ENCODE data around the gene IGSF11. TPM values are rescaled to one million over a fixed set of nuclear protein-coding genes. Genes with fewer than 3 reads are reported as not detected.

Gene IGSF11
- total and polyA plus RNA-seq, 10 donors, result 0.05 to 1.1 (median 0.31) TPM; not detected in 4

GRCh38 chr3:119042162-119042561 lies 7.5 kb upstream of the IGSF11 start:
- H3K27ac ChIP-seq, result no peak overlapping the region
- no peak overlapping the region for H3K4me3 ChIP-seq
- no peaks in the 10 kb centered on the region for H3K4me1 ChIP-seq
- no peak for DNase-seq
- intact Hi-C loops (cut with DNase I; ENCODE audit: low total_unique reads), result no loop called here
- no peaks in the 10 kb centered on the region for H3K36me3 ChIP-seq
- peaks cover 0 to 22% (median 7%) of the 10 kb centered on the region in 8 donors for H3K9me3 ChIP-seq
- WGBS, 5 donors, result 81 to 95% (median 88%) methylated on average over 2 of the region's 2 CpGs
- H3K27me3 ChIP-seq (replicated peaks in 1 of 7), result peaks cover 0 to 21% (median 2%) of the 10 kb centered on the region in 7 donors
- TF ChIP-seq POLR2A (IDR thresholded peaks at IDR 0.05) (no peak), CTCF (IDR thresholded peaks at IDR 0.05 in 8 of 11, conservative IDR thresholded peaks at IDR 0.05 in 3 of 11) (no peak), POLR2AphosphoS5 (IDR thresholded peaks at IDR 0.05) (no peak)

GRCh38 chr3:119035014-119035346 lies 334 bp upstream of the IGSF11 start:
- peaks cover 0 to 75% (median 43%) of the 10 kb centered on the region in 7 donors for H3K27me3 ChIP-seq (replicated peaks in 1 of 7)
- peaks cover 5 to 16% (median 12%) of the 10 kb centered on the region in 6 donors for H3K4me1 ChIP-seq
- WGBS, 5 donors, result 1 to 2% (median 1%) methylated on average over 10 to 18 of the region's 18 CpGs
- peak overlapping the region; percentile 41 to 78 (median 58) for H3K4me3 ChIP-seq
- peaks cover 0 to 3% (median 0%) of the 10 kb centered on the region in 8 donors for H3K9me3 ChIP-seq
- intact Hi-C loops (cut with DNase I; ENCODE audit: low total_unique reads), result no loop called here
- no peak for TF ChIP-seq POLR2A (IDR thresholded peaks at IDR 0.05)
- no peak for TF ChIP-seq CTCF (IDR thresholded peaks at IDR 0.05 in 8 of 11, conservative IDR thresholded peaks at IDR 0.05 in 3 of 11)
- no peak for TF ChIP-seq POLR2AphosphoS5 (IDR thresholded peaks at IDR 0.05)
- no peaks in the 10 kb centered on the region for H3K36me3 ChIP-seq
- no peak for DNase-seq
- no peak overlapping the region for H3K27ac ChIP-seq

- no peaks in the 10 kb centered on the region for H3K36me3 ChIP-seq
- H3K27ac ChIP-seq, result no peak overlapping the region
- H3K4me3 ChIP-seq, result peak overlapping the region in 6 of 8 donors; percentile 50 to 78 (median 60)
- 52 to 59% (median 57%) methylated on average over 14 of the region's 14 CpGs for WGBS, 5 donors
- H3K4me1 ChIP-seq, result peaks cover 5 to 16% (median 12%) of the 10 kb centered on the region in 6 donors
- DNase-seq, result no peak
- H3K27me3 ChIP-seq (replicated peaks in 1 of 7), result peaks cover 0 to 66% (median 43%) of the 10 kb centered on the region in 7 donors
- intact Hi-C loops (cut with DNase I; ENCODE audit: low total_unique reads), result no loop called here
- H3K9me3 ChIP-seq, result no peaks in the 10 kb centered on the region
- no peak for TF ChIP-seq CTCF (IDR thresholded peaks at IDR 0.05 in 8 of 11, conservative IDR thresholded peaks at IDR 0.05 in 3 of 11)
- TF ChIP-seq POLR2AphosphoS5 (IDR thresholded peaks at IDR 0.05), result no peak
- no peak for TF ChIP-seq POLR2A (IDR thresholded peaks at IDR 0.05)
Measured at GRCh38 chr3:119033393-119034255, 1.0 kb downstream of the IGSF11 start.

GRCh38 chr3:119025171-119025795 lies 9.4 kb downstream of the IGSF11 start:
- no peaks in the 10 kb centered on the region for H3K4me1 ChIP-seq
- no peak for DNase-seq
- no peaks in the 10 kb centered on the region for H3K9me3 ChIP-seq
- H3K36me3 ChIP-seq, result no peaks in the 10 kb centered on the region
- no peak overlapping the region for H3K27ac ChIP-seq
- intact Hi-C loops (cut with DNase I; ENCODE audit: low total_unique reads), result no loop called here
- H3K27me3 ChIP-seq (replicated peaks in 1 of 7), result no peaks in the 10 kb centered on the region
- H3K4me3 ChIP-seq, result no peak overlapping the region
- 74 to 91% (median 87%) methylated on average over 3 of the region's 3 CpGs for WGBS, 5 donors
- TF ChIP-seq POLR2AphosphoS5 (IDR thresholded peaks at IDR 0.05) (no peak), CTCF (IDR thresholded peaks at IDR 0.05 in 8 of 11, conservative IDR thresholded peaks at IDR 0.05 in 3 of 11) (no peak), POLR2A (IDR thresholded peaks at IDR 0.05) (no peak)
